Loucy (cell line): ENCODE measurements around the gene MTURN.

ENCODE experiments used
- H2AFZ ChIP-seq: fragments of 200-600 bp; sonication (generic); 2 replicates; pipeline ENCODE4 v1.6.0; 2016; ENCODE audit warnings: antibody characterized with exemption, mild to moderate bottlenecking, low read length, moderate library complexity
- H3F3A ChIP-seq: fragments of 200-600 bp; 2 replicates; pipeline ENCODE4 v1.6.0; 2016; ENCODE audit warnings: antibody characterized with exemption, low read depth, mild to moderate bottlenecking
- H3K27me3 ChIP-seq: fragments of 200-600 bp; sonication (generic); 2 replicates; pipeline ENCODE4 v1.6.1; 2014; ENCODE audit warnings: low read length, mild to moderate bottlenecking; ENCODE audit not compliant: insufficient read depth, poor library complexity, severe bottlenecking
- H3K36me3 ChIP-seq: fragments of 200-600 bp; sonication (generic); 2 replicates; pipeline ENCODE4 v1.6.1; 2016; ENCODE audit warnings: low read length; ENCODE audit not compliant: insufficient read depth
- H3K4me1 ChIP-seq: fragments of 200-600 bp; sonication (generic); 2 replicates; pipeline ENCODE4 v1.5.1; 2014; ENCODE audit warnings: low read length, mild to moderate bottlenecking; ENCODE audit not compliant: insufficient read depth, poor library complexity, severe bottlenecking
- H3K4me2 ChIP-seq: fragments of 200-600 bp; sonication (generic); 2 replicates; pipeline ENCODE4 v1.6.0; 2014; ENCODE audit warnings: antibody characterized with exemption, low read length, low read depth, mild to moderate bottlenecking; ENCODE audit not compliant: poor library complexity, severe bottlenecking
- H3K4me3 ChIP-seq: fragments of 200-600 bp; sonication (generic); 2 replicates; pipeline ENCODE4 v1.5.1; 2014; ENCODE audit warnings: low read length, mild to moderate bottlenecking, mixed read lengths; ENCODE audit not compliant: poor library complexity, severe bottlenecking
- H3K79me2 ChIP-seq: fragments of 200-600 bp; sonication (generic); 2 replicates; pipeline ENCODE4 v1.6.1; 2014; ENCODE audit warnings: low read length; ENCODE audit not compliant: insufficient read depth
- H3K9ac ChIP-seq: fragments of 200-600 bp; sonication (generic); 2 replicates; pipeline ENCODE4 v1.6.0; 2014; ENCODE audit warnings: mild to moderate bottlenecking, low read depth, low read length, moderate library complexity; ENCODE audit not compliant: poor library complexity, severe bottlenecking
- H3K9me2 ChIP-seq: fragments of 200-600 bp; sonication (generic); replicated peaks from 2 replicates; pipeline ENCODE4 v1.6.1; 2016; ENCODE audit warnings: low read depth, low read length, mixed read lengths
- H3K9me3 ChIP-seq: fragments of 200-600 bp; sonication (generic); 2 replicates; pipeline ENCODE4 v1.6.1; 2014; ENCODE audit warnings: mild to moderate bottlenecking, antibody characterized with exemption, low read length, low read depth; ENCODE audit not compliant: insufficient read depth
- H4K20me1 ChIP-seq: fragments of 200-600 bp; sonication (generic); 2 replicates; pipeline ENCODE4 v1.6.0; 2014; ENCODE audit warnings: antibody characterized with exemption, low read length, mild to moderate bottlenecking; ENCODE audit not compliant: insufficient read depth, poor library complexity, severe bottlenecking
- EZH2phosphoT487 ChIP-seq: fragments of 200-600 bp; IDR thresholded peaks from 2 replicates; pipeline ENCODE4 v1.6.1; 2018; ENCODE audit warnings: antibody characterized with exemption, mild to moderate bottlenecking, moderate library complexity, borderline replicate concordance
- TF ChIP-seq, protein P1 (sequence below): fragments of 200-600 bp; sonication (generic); conservative IDR thresholded peaks from 2 replicates; pipeline ENCODE4 v1.5.1; 2014; ENCODE audit warnings: mild to moderate bottlenecking, antibody characterized with exemption, low read length

The MTURN gene

GRCh38 chr7:30196408-30196807 lies 61.6 kb downstream of the MTURN start:
- Histone ChIP-seq H2AFZ (no peak overlapping the region), H3K9me3 (peaks cover 22% of the 10 kb centered on the region; the same call in 1 of the 2 replicates), H3K4me3 (no peak overlapping the region), H4K20me1 (no peaks in the 10 kb centered on the region), H3K79me2 (no peaks in the 10 kb centered on the region), H3K4me2 (no peak overlapping the region), H3K4me1 (no peaks in the 10 kb centered on the region), H3K9me2 (no peaks in the 10 kb centered on the region), H3K36me3 (no peaks in the 10 kb centered on the region), H3F3A (no peaks in the 10 kb centered on the region), H3K9ac (no peak overlapping the region), H3K27me3 (no peaks in the 10 kb centered on the region)
- no peak for TF ChIP-seq EZH2phosphoT487
- TF ChIP-seq, protein P1, sequence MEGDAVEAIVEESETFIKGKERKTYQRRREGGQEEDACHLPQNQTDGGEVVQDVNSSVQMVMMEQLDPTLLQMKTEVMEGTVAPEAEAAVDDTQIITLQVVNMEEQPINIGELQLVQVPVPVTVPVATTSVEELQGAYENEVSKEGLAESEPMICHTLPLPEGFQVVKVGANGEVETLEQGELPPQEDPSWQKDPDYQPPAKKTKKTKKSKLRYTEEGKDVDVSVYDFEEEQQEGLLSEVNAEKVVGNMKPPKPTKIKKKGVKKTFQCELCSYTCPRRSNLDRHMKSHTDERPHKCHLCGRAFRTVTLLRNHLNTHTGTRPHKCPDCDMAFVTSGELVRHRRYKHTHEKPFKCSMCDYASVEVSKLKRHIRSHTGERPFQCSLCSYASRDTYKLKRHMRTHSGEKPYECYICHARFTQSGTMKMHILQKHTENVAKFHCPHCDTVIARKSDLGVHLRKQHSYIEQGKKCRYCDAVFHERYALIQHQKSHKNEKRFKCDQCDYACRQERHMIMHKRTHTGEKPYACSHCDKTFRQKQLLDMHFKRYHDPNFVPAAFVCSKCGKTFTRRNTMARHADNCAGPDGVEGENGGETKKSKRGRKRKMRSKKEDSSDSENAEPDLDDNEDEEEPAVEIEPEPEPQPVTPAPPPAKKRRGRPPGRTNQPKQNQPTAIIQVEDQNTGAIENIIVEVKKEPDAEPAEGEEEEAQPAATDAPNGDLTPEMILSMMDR: no peak

- Histone ChIP-seq H3K79me2 (no peaks in the 10 kb centered on the region), H3K9me3 (peaks cover 22% of the 10 kb centered on the region; the same call in 1 of the 2 replicates), H3K9me2 (no peaks in the 10 kb centered on the region), H3K27me3 (no peaks in the 10 kb centered on the region), H3K4me1 (no peaks in the 10 kb centered on the region), H2AFZ (no peak overlapping the region), H3F3A (no peaks in the 10 kb centered on the region), H3K4me2 (no peak overlapping the region), H3K4me3 (no peak overlapping the region), H4K20me1 (no peaks in the 10 kb centered on the region), H3K9ac (no peak overlapping the region), H3K36me3 (no peaks in the 10 kb centered on the region)
- TF ChIP-seq, protein P1: no peak
- no peak for TF ChIP-seq EZH2phosphoT487
Observed at GRCh38 chr7:30197438-30197837, 62.7 kb downstream of the MTURN start.

DNA sequence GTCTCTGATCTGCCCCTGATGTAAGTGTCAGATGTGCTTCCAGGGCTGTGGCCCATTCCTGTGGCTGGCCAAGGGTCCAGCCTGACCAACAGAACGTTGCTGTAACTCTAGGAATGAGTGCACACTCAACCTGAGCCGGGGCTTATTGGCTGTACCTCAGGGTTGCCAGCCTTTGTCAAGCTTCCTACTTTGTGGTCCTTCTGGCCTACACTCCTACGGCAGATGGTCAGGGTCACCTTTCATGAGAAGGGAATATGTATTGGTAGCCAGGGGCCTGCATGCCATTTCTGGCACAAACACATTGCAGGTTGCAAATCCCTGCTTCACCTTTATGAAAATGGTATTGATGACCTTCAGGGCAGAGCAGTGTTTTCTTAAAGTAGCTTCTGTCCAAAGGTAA lies 64.5 kb downstream of the MTURN start:
- peaks cover 22% of the 10 kb centered on the region; the same call in 1 of the 2 replicates for H3K9me3 ChIP-seq
- H3K9me2 ChIP-seq: no peaks in the 10 kb centered on the region
- H3K27me3 ChIP-seq: no peaks in the 10 kb centered on the region
- no peak overlapping the region for H3K9ac ChIP-seq
- H3K4me2 ChIP-seq: no peak overlapping the region
- H3K79me2 ChIP-seq: no peaks in the 10 kb centered on the region
- no peaks in the 10 kb centered on the region for H4K20me1 ChIP-seq
- no peaks in the 10 kb centered on the region for H3F3A ChIP-seq
- TF ChIP-seq, protein P1: no peak
- no peak for TF ChIP-seq EZH2phosphoT487
- H2AFZ ChIP-seq: no peak overlapping the region
- H3K4me1 ChIP-seq: no peaks in the 10 kb centered on the region
- H3K36me3 ChIP-seq: no peaks in the 10 kb centered on the region
- H3K4me3 ChIP-seq: no peak overlapping the region
